ENCODE results near the gene LITAF. TPM values are rescaled to one million over a fixed set of nuclear protein-coding genes. Genes with fewer than 3 reads are reported as not detected.

The LITAF gene
- 130 and 135 TPM in 2 replicates for total RNA-seq (2014; rRNA removed; shearing (Covaris generic))
- 172 and 177 TPM in 2 replicates for polyA plus RNA-seq (2015; cell fraction: cytosol; rRNA removed)
- polyA plus RNA-seq (2015; cell fraction: nucleus; rRNA removed) = 35.3 and 53.1 TPM in 2 replicates

- in situ Hi-C loops (cut with HindIII; ENCODE audit: low pct_unique_long_range_greater_than_20kb, low sequenced_read_pairs) = no loop called here
- DNase-seq (ENCODE audit: low read depth, low spot score) = peak; percentile 72
These were observed at the start of gene LITAF for GRCh38 chr16:11586856-11587642. TSS of gene LITAF (minus strand) at chr16:11586919. CDS start at chr16:11556730, 30,189 bp downstream.

GRCh38 chr16:11636172-11636721 is 49.5 kb upstream of the LITAF start:
- in situ Hi-C loops (cut with HindIII; ENCODE audit: low pct_unique_long_range_greater_than_20kb, low sequenced_read_pairs) = no loop called here
- no peak for DNase-seq (ENCODE audit: low read depth, low spot score)

GRCh38 chr16:11635679-11636171 is 49.0 kb upstream of the LITAF start:
- no peak for DNase-seq (ENCODE audit: low read depth, low spot score)
- in situ Hi-C loops (cut with HindIII; ENCODE audit: low pct_unique_long_range_greater_than_20kb, low sequenced_read_pairs) = no loop called here

DNA sequence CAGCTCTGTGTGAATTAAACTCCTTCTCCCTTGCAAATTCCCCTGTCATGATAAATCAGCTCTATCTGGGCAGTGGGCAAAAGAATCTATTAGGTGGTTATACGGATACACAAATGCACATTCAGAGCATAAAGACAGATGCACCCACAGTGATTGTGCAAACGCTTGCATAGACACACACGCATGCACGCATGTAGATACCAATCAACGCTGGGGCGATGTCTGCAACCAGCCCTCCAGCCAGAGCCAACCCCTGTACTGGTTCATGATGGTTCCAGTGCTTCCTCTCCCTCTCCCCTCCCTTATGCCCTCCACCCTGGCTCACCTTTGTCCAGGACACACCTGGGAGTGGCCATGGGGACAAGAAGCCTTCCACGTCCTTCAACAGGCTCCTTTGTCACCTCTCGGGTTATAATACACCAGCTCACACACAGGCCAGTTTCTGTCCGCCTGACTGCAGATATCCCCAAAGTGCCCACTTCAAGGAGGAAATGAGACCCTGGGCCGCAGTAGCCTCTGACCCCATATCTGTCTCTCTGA is 48.5 kb upstream of the LITAF start:
- in situ Hi-C loops (cut with HindIII; ENCODE audit: low pct_unique_long_range_greater_than_20kb, low sequenced_read_pairs) = no loop called here
- DNase-seq (ENCODE audit: low read depth, low spot score) = no peak

DNA sequence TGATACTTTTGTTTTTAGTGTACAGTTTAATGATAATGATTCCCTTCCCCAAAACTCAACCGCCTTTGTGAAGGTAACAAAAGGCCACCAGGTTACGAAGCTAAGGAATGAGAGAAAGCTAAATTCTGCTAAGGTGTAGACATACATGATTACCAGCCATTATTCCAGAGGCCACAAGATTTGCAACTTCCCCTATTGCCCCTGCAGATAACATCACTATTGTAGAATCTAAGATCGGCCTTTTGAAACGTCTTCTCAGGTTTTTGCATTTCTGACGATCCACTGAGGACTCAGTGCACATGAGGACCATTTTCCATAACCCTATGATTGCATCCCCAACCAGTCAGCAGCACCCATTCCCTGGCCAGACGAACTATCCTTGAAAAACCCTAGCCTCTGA is 47.6 kb upstream of the LITAF start:
- no peak for DNase-seq (ENCODE audit: low read depth, low spot score)
- in situ Hi-C loops (cut with HindIII; ENCODE audit: low pct_unique_long_range_greater_than_20kb, low sequenced_read_pairs) = no loop called here

DNA sequence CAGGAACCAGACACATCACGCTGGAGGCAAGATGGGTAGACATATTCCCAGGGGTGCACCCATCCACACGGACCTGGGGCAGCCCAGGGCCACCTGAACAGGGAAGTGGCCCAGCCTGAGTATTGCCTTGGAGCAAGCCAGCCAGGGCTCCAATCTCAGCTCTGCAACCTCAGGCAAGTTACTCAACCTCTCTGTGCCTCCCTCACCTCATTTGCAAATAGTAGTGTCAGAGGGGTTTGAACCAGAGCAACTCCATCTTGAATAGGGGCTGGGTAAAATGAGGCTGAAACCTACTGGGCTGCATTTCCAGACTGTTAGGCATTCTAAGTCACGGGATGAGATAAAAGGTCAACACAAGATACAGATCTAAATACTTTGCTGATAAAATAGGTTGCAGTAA is 46.4 kb upstream of the LITAF start:
- DNase-seq (ENCODE audit: low read depth, low spot score) = no peak
- in situ Hi-C loops (cut with HindIII; ENCODE audit: low pct_unique_long_range_greater_than_20kb, low sequenced_read_pairs) = no loop called here

GRCh38 chr16:11632455-11632939 is 45.8 kb upstream of the LITAF start:
- in situ Hi-C loops (cut with HindIII; ENCODE audit: low pct_unique_long_range_greater_than_20kb, low sequenced_read_pairs) = no loop called here
- DNase-seq (ENCODE audit: low read depth, low spot score) = peak; percentile 54

- DNase-seq (ENCODE audit: low read depth, low spot score) = no peak
- in situ Hi-C loops (cut with HindIII; ENCODE audit: low pct_unique_long_range_greater_than_20kb, low sequenced_read_pairs) = no loop called here
These were observed 44.5 kb upstream of the LITAF start for GRCh38 chr16:11631214-11631613.

DNA sequence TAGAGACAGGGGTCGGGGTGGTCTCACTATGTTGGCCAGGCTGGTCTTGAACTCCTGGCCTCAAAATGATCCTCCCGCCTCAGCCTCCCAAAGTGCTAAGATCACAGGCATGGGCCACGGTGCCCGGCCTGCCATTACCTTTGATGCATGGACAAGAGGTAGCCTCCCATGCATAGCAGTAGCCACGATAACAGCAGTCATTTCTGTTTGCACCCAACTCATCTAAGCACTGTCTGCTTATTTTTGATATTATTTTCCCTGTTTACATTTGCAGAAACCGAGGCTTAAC is 44.0 kb upstream of the LITAF start:
- in situ Hi-C loops (cut with HindIII; ENCODE audit: low pct_unique_long_range_greater_than_20kb, low sequenced_read_pairs) = no loop called here

DNA sequence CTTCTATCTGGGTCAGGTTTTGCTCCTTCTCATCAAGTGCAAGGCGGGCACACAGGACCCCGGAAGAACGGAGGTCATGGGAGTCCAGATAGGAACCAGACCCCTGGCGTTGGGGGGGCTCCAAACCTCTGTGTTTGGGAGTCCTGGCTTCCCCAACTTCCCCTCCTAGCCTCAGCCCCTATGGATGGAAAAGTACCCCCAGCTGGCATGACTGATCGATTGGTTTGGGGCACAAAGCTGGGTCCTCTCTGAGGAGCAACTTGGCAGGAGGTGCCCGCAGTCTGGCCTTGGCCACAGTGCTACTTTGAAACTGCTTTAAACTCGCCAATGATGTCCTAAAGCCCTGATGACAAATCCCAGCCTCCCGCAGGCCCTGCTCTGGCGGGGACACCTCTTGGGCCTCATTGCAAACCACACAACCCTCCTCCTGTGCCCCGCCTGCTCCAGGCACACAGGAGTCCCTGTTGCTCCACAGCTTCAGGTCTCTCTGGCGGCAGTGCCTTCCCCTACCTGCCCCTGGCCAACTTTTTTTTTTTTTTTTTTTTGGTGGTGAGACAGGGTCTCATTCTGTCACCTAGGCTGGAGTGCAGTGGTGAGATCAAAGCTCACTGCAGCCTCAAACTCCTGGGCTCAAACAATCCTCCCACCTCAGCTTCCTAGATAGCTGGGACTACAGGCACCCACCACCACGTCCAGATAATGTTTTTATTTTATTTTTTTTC is 43.5 kb upstream of the LITAF start:
- no peak for DNase-seq (ENCODE audit: low read depth, low spot score)
- in situ Hi-C loops (cut with HindIII; ENCODE audit: low pct_unique_long_range_greater_than_20kb, low sequenced_read_pairs) = no loop called here

More for the DNA sequence above, 44.0 kb upstream of the LITAF start:
- no peak for DNase-seq (ENCODE audit: low read depth, low spot score)

DNA sequence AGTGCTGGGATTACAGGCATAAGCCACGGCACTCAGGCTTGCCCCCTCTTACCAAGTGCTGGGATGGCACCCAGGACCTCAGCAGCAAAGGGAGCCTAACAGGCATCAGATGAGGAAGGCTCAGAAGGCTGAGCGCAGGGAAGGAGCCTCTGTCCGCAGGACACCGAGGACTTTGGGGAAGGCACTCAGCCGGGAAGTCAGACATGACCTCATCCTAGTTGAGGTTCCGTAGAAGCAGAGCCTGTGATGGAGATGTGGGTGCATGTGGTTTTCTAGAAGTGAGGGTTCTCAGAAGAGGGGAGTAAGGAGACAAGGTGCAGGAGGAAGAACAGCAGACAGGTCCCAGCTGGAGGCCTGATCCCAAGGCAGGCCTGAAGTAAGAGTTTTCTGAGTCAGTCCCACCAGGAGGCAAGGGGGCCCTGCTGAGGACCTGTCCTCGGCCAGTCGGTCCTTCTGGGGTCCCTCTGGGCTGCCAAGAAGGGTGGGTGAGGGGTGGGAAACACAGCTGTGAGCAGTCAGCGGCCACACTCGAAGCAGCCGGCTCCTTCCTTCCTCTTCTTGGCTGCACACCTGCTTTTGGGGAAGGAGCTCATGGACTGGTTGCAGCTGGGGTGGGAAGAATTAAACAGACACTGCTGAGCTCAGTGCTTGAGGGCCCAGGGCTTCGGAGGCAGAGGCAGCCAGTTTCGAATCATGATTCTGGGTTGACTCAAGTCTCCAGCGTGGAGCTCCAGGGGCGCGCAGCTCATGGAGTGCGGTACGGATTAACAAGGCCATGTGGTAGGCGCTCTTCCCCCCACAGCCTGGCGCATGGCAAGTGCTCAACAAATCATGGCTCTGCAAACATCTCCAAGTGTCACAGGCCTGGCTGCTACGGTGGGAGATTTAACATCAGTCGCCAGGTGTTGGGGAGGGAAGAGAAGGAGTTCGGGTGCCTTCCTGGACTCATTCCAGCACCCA is 42.6 kb upstream of the LITAF start:
- DNase-seq (ENCODE audit: low read depth, low spot score) = no peak
- in situ Hi-C loops (cut with HindIII; ENCODE audit: low pct_unique_long_range_greater_than_20kb, low sequenced_read_pairs) = no loop called here

GRCh38 chr16:11627822-11628457 is 41.2 kb upstream of the LITAF start:
- in situ Hi-C loops (cut with HindIII; ENCODE audit: low pct_unique_long_range_greater_than_20kb, low sequenced_read_pairs) = no loop called here
- no peak for DNase-seq (ENCODE audit: low read depth, low spot score)

- no peak for DNase-seq (ENCODE audit: low read depth, low spot score)
- in situ Hi-C loops (cut with HindIII; ENCODE audit: low pct_unique_long_range_greater_than_20kb, low sequenced_read_pairs) = no loop called here
These were observed 40.6 kb upstream of the LITAF start for GRCh38 chr16:11627292-11627663.

- in situ Hi-C loops (cut with HindIII; ENCODE audit: low pct_unique_long_range_greater_than_20kb, low sequenced_read_pairs) = no loop called here
- no peak for DNase-seq (ENCODE audit: low read depth, low spot score)
These were observed 40.1 kb upstream of the LITAF start for GRCh38 chr16:11626657-11627291.

DNA sequence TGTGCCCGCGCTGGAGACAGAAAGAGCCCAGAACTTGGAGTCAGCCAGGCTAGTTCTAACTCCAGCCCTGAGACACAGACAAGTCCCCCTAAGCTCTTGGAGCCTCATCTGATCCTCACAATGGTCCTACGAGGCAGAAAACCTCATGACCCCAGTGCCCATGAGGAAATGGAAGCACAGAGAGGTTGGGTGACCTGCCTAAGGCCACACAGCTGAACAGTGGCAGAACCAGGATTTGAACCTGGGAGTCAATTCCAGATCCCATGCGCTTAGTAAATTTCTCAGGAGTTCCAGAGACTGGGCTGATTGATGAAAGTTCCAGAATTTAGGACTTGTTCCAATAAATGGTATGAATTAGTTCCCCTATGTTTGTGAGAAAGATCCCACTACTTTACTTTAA is 39.0 kb upstream of the LITAF start:
- in situ Hi-C loops (cut with HindIII; ENCODE audit: low pct_unique_long_range_greater_than_20kb, low sequenced_read_pairs) = no loop called here
- DNase-seq (ENCODE audit: low read depth, low spot score) = no peak

Measured in SK-MEL-5 (cell line).